Ishikawa (cell line): ENCODE measurements around the gene TUBGCP6.
A peak's percentile ranks its signal among the peaks of the same experiment; 100 is the strongest.

Experiments used
- CEBPB ChIP-seq: IDR thresholded peaks from 2 replicates; pipeline ENCODE4 v1.6.1; 2012
- CREB1 ChIP-seq: IDR thresholded peaks from 2 replicates; pipeline ENCODE4 v1.6.1; 2012; ENCODE audit warnings: low read depth
- EGR1 ChIP-seq: IDR thresholded peaks from 2 replicates; pipeline ENCODE4 v1.6.1; 2012
- EP300 ChIP-seq: IDR thresholded peaks from 2 replicates; pipeline ENCODE4 v1.6.1; 2012; ENCODE audit warnings: borderline replicate concordance
- FOXM1 ChIP-seq: IDR thresholded peaks from 2 replicates; pipeline ENCODE4 v1.6.1; 2012; ENCODE audit warnings: low read depth, borderline replicate concordance
- MAX ChIP-seq: IDR thresholded peaks from 2 replicates; pipeline ENCODE4 v1.6.1; 2012
- NFIC ChIP-seq: IDR thresholded peaks from 2 replicates; pipeline ENCODE4 v1.6.1; 2012
- RAD21 ChIP-seq: IDR thresholded peaks from 2 replicates; pipeline ENCODE4 v1.6.1; 2012; ENCODE audit warnings: low read depth
- TAF1 ChIP-seq: IDR thresholded peaks from 2 replicates; pipeline ENCODE4 v1.6.1; 2012; ENCODE audit warnings: low read depth, mild to moderate bottlenecking
- TCF12 ChIP-seq: IDR thresholded peaks from 2 replicates; pipeline ENCODE4 v1.6.1; 2012; ENCODE audit warnings: low read depth
- TEAD4 ChIP-seq: IDR thresholded peaks from 2 replicates; pipeline ENCODE4 v1.6.1; 2012
- YY1 ChIP-seq: IDR thresholded peaks from 2 replicates; pipeline ENCODE4 v1.6.1; 2012; ENCODE audit warnings: low read depth
- ZBTB7A ChIP-seq: IDR thresholded peaks from 2 replicates; pipeline ENCODE4 v1.6.1; 2012; ENCODE audit warnings: low read depth
- TF ChIP-seq, protein P1 (sequence below): IDR thresholded peaks from 2 replicates; pipeline ENCODE4 v1.6.1; 2012
- TF ChIP-seq, protein P2 (sequence below): IDR thresholded peaks from 2 replicates; pipeline ENCODE4 v1.6.1; 2012; ENCODE audit warnings: low read depth, mild to moderate bottlenecking

TUBGCP6 gene

GRCh38 chr22:50171319-50171964 lies 73.4 kb downstream of the TUBGCP6 start:
- TF ChIP-seq TCF12 (no peak), RAD21 (no peak), TAF1 (no peak), EGR1 (no peak), NFIC (no peak), TEAD4 (no peak)
- TF ChIP-seq, protein P1, sequence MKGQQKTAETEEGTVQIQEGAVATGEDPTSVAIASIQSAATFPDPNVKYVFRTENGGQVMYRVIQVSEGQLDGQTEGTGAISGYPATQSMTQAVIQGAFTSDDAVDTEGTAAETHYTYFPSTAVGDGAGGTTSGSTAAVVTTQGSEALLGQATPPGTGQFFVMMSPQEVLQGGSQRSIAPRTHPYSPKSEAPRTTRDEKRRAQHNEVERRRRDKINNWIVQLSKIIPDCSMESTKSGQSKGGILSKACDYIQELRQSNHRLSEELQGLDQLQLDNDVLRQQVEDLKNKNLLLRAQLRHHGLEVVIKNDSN = no peak

DNA sequence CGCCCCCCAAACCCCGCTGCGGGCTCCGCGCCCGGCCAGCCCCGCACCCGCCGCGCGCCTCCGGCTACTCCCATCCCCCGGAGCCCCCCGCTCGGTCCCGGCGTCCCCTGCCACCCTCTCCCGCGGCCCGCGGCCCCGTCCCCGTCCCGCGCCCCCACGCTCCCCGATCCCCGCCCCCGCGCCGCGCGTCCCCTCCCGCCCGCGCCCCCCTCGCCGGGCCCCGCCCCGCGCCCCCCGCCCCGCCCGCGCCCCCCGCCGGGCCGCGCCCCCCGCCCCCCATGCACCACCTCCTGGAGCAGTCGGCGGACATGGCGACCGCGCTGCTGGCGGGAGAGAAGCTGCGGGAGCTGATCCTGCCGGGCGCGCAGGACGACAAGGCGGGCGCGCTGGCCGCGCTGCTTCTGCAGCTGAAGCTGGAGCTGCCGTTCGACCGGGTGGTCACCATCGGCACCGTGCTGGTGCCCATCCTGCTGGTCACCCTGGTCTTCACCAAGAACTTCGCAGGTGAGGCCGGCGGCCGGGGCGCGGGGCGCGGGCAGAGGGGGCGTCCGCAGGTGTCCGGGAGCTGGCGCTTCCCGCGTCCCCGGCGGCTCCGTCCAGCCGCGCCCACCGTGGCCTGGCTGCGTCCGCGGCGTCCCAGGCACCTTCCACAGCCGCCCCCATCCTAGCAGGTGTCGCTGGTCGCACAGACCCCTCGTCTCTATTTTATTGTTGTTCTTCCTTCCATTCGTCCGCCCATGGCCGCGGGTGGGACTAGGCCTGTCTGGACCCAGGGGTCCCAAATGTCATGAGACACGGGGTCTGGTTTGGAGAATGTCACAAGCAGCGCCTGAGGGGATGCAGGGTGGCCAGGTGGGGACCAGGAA lies 74.1 kb downstream of the TUBGCP6 start, which contains the start of gene PANX2:
TSS of gene PANX2 (plus strand) at position 279 of the 866 bp plus-strand sequence. CDS start at position 279, 0 bp downstream.
- TF ChIP-seq FOXM1 = no peak
- TF ChIP-seq TEAD4 = no peak
- TF ChIP-seq ZBTB7A = no peak; the same call in 1 of the 2 replicates
- TF ChIP-seq YY1 = peak; percentile 67; the same call in 1 of the 2 replicates

GRCh38 chr22:50169774-50170341 lies 75.0 kb downstream of the TUBGCP6 start:
- TF ChIP-seq TAF1 = peak; percentile 25; the same call in 1 of the 2 replicates
- 0 out of 2 replicates have a peak, but pooled peaks have one; percentile 17 for TF ChIP-seq EP300
- TF ChIP-seq YY1 = no peak
- no peak for TF ChIP-seq RAD21

- TF ChIP-seq EP300 (no peak), MAX (no peak)
Observed at GRCh38 chr22:50169181-50169759, 75.6 kb downstream of the TUBGCP6 start.

GRCh38 chr22:50167689-50168489 lies 76.9 kb downstream of the TUBGCP6 start:
- TF ChIP-seq TAF1 (no peak), ZBTB7A (no peak), CREB1 (no peak), FOXM1 (no peak), NFIC (no peak), YY1 (no peak), EP300 (no peak), RAD21 (no peak), CEBPB (no peak), MAX (no peak)
- TF ChIP-seq, protein P2, sequence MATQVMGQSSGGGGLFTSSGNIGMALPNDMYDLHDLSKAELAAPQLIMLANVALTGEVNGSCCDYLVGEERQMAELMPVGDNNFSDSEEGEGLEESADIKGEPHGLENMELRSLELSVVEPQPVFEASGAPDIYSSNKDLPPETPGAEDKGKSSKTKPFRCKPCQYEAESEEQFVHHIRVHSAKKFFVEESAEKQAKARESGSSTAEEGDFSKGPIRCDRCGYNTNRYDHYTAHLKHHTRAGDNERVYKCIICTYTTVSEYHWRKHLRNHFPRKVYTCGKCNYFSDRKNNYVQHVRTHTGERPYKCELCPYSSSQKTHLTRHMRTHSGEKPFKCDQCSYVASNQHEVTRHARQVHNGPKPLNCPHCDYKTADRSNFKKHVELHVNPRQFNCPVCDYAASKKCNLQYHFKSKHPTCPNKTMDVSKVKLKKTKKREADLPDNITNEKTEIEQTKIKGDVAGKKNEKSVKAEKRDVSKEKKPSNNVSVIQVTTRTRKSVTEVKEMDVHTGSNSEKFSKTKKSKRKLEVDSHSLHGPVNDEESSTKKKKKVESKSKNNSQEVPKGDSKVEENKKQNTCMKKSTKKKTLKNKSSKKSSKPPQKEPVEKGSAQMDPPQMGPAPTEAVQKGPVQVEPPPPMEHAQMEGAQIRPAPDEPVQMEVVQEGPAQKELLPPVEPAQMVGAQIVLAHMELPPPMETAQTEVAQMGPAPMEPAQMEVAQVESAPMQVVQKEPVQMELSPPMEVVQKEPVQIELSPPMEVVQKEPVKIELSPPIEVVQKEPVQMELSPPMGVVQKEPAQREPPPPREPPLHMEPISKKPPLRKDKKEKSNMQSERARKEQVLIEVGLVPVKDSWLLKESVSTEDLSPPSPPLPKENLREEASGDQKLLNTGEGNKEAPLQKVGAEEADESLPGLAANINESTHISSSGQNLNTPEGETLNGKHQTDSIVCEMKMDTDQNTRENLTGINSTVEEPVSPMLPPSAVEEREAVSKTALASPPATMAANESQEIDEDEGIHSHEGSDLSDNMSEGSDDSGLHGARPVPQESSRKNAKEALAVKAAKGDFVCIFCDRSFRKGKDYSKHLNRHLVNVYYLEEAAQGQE = no peak
- TF ChIP-seq, protein P1 = no peak
